Ascending aorta (tissue), 2 donors: Measurements from ENCODE around the gene TMEM151B. TPM values are rescaled to one million over a fixed set of nuclear protein-coding genes. Genes with fewer than 3 reads are reported as not detected.
"Not testable (repeated sequence)": the region's sequence is repeated elsewhere in the genome, so short reads cannot be mapped to it uniquely, and the experiment has no call there.

Experiments
- DNase-seq, 2 donors: peaks; one replicate each; pipeline ENCODE4 v3.0.0-alpha.2; 2019; ENCODE audit warnings: low spot score in 2 of 2
- H3K27ac ChIP-seq, 2 donors: fragments of 200-600 bp; sonication (generic); one replicate each; pipeline ENCODE4 v1.5.1; 2016 to 2017; ENCODE audit warnings: mild to moderate bottlenecking in 1 of 2
- H3K27me3 ChIP-seq: fragments of 200-600 bp; sonication (generic); one replicate; pipeline ENCODE4 v1.5.1; 2017
- H3K36me3 ChIP-seq, 2 donors: fragments of 200-600 bp; sonication (generic); one replicate each; pipeline ENCODE4 v1.5.1; 2016
- H3K4me1 ChIP-seq, 2 donors: fragments of 200-600 bp; sonication (generic); one replicate each; pipeline ENCODE4 v1.5.1; 2016 to 2017; ENCODE audit warnings: mild to moderate bottlenecking in 1 of 2
- H3K4me3 ChIP-seq, 2 donors: fragments of 200-600 bp; sonication (generic); one replicate each; pipeline ENCODE4 v1.5.1; 2016 to 2017; ENCODE audit warnings: mild to moderate bottlenecking in 1 of 2
- H3K9me3 ChIP-seq, 2 donors: fragments of 200-600 bp; sonication (generic); one replicate each; pipeline ENCODE4 v1.5.1; 2016
- CTCF ChIP-seq, 3 experiments: fragments of 200-600 bp in 2 of 3; fragments of 450-650 bp in 1 of 3; sonication (generic) in 2 of 3; IDR thresholded peaks; one replicate each; pipeline ENCODE4 v1.5.1; 2016 to 2019; ENCODE audit warnings: antibody characterized with exemption in 3 of 3, mild to moderate bottlenecking in 1 of 3, moderate library complexity in 1 of 3
- intact Hi-C: fragments of 100-400 bp; cut with DNase I; formaldehyde crosslinking; loops from one replicate; pipeline ENCODE4 v1.15.1; 2023
- total RNA-seq: library from RNA; depleted of rRNA; stranded (reverse); fragments of >200 nt; gene quantifications from one replicate; pipeline ENCODE4 v1.1.0, GENCODE V29; 2016

The TMEM151B gene
- total RNA-seq, 1 donor from 2014 or later: not detected

DNA sequence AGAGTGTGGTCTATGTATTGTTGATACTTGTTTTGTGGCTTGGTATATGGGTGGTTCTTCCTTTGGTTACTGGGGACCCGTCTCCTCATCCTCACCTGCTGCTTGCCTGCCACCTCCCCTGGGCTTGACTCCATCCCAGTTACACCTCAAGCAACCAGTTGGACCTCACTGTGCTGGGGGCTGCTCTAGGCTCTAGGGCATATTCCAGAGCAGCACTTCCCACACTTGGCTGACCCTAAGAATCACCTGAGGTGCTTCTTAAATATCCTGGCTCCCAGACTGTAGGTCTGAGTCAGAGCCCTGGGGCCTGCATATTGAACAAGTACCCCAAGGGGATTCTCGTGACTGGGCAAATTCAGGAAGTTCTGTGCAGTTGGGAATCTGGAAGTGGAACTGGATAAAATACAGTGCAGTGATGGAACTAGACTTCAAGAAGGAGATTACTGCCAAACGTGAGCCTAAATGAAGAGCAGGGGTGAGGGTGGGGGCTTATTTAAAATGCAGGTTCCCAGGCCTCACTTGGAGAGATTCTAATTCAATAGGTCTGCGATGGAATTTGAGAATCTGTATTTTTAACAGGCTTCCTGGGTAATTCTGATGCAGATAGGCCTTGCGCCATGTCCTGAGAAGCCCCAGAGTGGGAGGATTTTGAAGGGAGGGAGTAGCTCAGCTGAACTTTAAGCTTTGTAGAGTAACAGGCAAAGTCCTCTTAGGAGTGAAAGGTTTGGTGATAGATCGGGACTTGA lies 79.8 kb downstream of the TMEM151B start:
- Histone ChIP-seq H3K4me3 (no peak overlapping the region), H3K9me3 (no peaks in the 10 kb centered on the region), H3K4me1 (no peaks in the 10 kb centered on the region), H3K27me3 (no peaks in the 10 kb centered on the region), H3K27ac (no peak overlapping the region), H3K36me3 (no peaks in the 10 kb centered on the region)
- intact Hi-C loops: no loop called here
- TF ChIP-seq CTCF (IDR thresholded peaks at IDR 0.05): no peak
- DNase-seq: no peak

DNA sequence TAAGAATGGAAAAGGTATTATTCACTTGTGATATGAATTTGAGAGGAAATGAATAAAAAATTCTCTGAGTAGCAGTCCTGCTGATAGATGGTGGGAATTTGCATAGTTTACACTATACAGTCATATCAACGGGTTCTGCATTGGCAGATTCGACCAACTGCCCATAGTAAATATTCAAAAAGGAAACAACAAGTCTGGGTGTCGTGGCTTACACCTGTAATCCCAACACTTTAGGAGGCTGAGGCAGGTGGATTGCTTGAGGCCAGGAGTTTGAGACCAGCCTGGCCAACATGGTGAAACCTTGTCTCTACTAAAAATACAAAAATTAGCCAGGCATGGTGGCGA lies 80.4 kb downstream of the TMEM151B start:
- H3K4me1 ChIP-seq, H3K27ac ChIP-seq, H3K27me3 ChIP-seq, DNase-seq, intact Hi-C loops, H3K4me3 ChIP-seq, H3K9me3 ChIP-seq, H3K36me3 ChIP-seq: not testable (repeated sequence)

DNA sequence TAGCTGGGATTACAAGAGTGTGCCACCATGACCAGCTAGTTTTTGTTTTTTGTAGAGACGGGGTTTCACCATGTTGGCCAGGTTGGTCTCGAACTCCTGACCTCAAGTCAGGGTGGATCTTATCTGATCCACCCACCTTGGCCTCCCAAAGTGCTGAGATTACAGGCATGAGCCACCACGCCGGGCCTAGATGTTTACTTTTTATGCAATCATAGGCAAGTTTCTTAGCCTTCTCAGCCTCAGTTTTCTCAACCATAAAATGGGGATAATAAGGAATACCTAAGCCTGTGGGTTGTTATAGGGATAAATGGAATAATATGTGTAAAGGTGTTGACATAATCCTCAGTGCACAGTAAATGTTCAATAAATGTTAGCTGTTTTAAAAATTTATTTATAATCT lies 82.0 kb downstream of the TMEM151B start:
- TF ChIP-seq CTCF (IDR thresholded peaks at IDR 0.05): no peak
- no peaks in the 10 kb centered on the region for H3K36me3 ChIP-seq
- H3K27me3 ChIP-seq: no peaks in the 10 kb centered on the region
- no peaks in the 10 kb centered on the region for H3K9me3 ChIP-seq
- H3K27ac ChIP-seq: no peak overlapping the region
- intact Hi-C loops: no loop called here
- DNase-seq: no peak
- no peak overlapping the region for H3K4me3 ChIP-seq
- no peaks in the 10 kb centered on the region for H3K4me1 ChIP-seq

DNA sequence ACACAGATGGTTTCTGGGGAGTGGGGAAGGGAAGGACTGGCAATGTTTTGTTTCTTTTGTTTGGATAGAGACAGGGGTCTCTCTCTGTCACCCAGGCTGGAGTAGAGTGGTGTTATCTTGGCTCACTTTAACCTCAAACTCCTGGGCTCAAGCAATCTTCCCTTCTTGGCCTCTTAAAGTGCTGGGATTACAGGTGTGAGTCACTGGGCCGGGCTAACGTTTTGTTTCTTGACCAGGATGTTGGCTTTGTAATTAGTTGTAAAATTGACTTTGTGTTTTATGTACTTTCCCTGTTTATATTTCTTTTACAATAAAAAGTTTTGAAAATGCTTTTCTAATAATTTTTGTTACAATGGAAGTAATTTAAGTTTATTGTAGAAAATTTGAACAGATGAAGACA lies 83.1 kb downstream of the TMEM151B start:
- H3K27me3 ChIP-seq: no peaks in the 10 kb centered on the region
- intact Hi-C loops: no loop called here
- no peak overlapping the region for H3K27ac ChIP-seq
- H3K36me3 ChIP-seq: no peaks in the 10 kb centered on the region
- H3K9me3 ChIP-seq: no peaks in the 10 kb centered on the region
- no peaks in the 10 kb centered on the region for H3K4me1 ChIP-seq
- H3K4me3 ChIP-seq: no peak overlapping the region
- no peak for TF ChIP-seq CTCF (IDR thresholded peaks at IDR 0.05)
- DNase-seq: no peak

DNA sequence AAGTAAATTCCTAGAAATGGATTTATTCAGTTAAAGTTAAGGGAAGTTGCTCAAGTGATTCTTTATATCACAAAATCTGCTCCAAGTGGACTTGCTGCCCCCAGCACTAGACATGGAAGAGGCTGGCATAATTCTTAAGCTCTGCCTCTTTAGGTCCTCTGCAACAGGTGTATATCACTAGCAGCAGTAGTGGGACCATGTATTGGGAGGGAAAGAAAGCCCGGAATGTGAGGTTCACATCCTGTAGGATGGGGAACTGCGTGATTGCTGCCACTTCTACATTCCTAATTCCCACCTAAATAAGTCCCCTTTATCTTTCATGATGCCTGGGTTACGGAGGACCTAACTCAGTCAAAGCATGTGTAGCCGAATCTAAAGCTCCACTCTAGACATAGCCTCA lies 85.4 kb downstream of the TMEM151B start:
- TF ChIP-seq CTCF (IDR thresholded peaks at IDR 0.05): no peak
- H3K27me3 ChIP-seq: no peaks in the 10 kb centered on the region
- H3K9me3 ChIP-seq: no peaks in the 10 kb centered on the region

DNA sequence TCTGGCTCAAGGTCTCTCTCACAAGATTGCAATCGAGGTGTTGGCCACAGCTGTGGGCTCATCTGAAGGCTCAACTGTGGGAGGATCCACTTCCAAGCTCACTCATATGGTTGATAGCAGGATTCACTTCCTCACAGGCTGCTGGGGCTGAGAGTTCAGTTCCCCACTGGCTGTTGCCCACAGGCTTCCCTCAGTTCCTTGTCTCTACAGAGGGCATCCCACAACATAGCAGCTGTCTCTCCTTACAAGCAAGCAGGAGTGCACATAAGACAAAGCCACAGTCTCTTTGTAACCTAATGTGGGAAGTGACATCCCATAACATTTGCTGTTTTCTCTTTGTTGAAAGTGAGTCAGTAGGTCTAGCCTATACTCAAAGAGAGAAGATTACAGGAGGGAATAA lies 86.2 kb downstream of the TMEM151B start:
- intact Hi-C loops: no loop called here
- H3K4me1 ChIP-seq: no peaks in the 10 kb centered on the region
- DNase-seq: no peak

More for the DNA sequence above, 85.4 kb downstream of the TMEM151B start:
- Histone ChIP-seq H3K4me1 (no peaks in the 10 kb centered on the region), H3K4me3 (no peak overlapping the region), H3K36me3 (no peaks in the 10 kb centered on the region), H3K27ac (no peak overlapping the region)
- no peak for DNase-seq
- intact Hi-C loops: no loop called here

More for the DNA sequence above, 86.2 kb downstream of the TMEM151B start:
- no peaks in the 10 kb centered on the region for H3K27me3 ChIP-seq
- H3K4me3 ChIP-seq: no peak overlapping the region
- no peaks in the 10 kb centered on the region for H3K9me3 ChIP-seq
- H3K36me3 ChIP-seq: no peaks in the 10 kb centered on the region
- no peak for TF ChIP-seq CTCF (IDR thresholded peaks at IDR 0.05)
- no peak overlapping the region for H3K27ac ChIP-seq

Other genes with a start within 250 kb of the TMEM151B start
- 61.8 TPM for gene MRPL14, start 143.0 kb upstream of the TMEM151B start, total RNA-seq
- 9.6 TPM for gene TMEM63B, start 142.9 kb upstream of the TMEM151B start, total RNA-seq
- gene CAPN11, start 111.6 kb upstream of the TMEM151B start, total RNA-seq: 0.43 TPM
- gene MYMX, start 53.5 kb upstream of the TMEM151B start, total RNA-seq: 13.9 TPM
- 224 TPM for gene SLC29A1, start 46.9 kb upstream of the TMEM151B start, total RNA-seq
- gene HSP90AB1, start 23.3 kb upstream of the TMEM151B start, total RNA-seq: 354 TPM
- gene SLC35B2, start 12.9 kb upstream of the TMEM151B start, total RNA-seq: 9.9 TPM
- 1.9 TPM for gene NFKBIE, start 4.9 kb upstream of the TMEM151B start, total RNA-seq
- 4.5 TPM for gene AARS2, start 42.9 kb downstream of the TMEM151B start, total RNA-seq
- gene SPATS1, start 72.2 kb downstream of the TMEM151B start, total RNA-seq: not detected
- 10.9 TPM for gene CDC5L, start 117.3 kb downstream of the TMEM151B start, total RNA-seq